Stimulated activated CD4-positive, alpha-beta T cell treated with anti-CD3 and anti-CD28 coated beads, Interleukin-15, amount 100 ng/mL, for 1 hour (primary cell): ENCODE results near the gene OR2AG2.
A peak's percentile ranks its signal among the peaks of the same experiment; 100 is the strongest.

Experiments used
- DNase-seq, 2 donors: peaks; one replicate each; pipeline ENCODE4 v3.0.0-alpha.2; 2020; ENCODE audit warnings: low read depth in 1 of 2, low spot score in 1 of 2

OR2AG2 gene

GRCh38 chr11:6742260-6742659 lies 29.5 kb downstream of the OR2AG2 start:
- DNase-seq, result no peak

- no peak for DNase-seq
These were observed 33.2 kb downstream of the OR2AG2 start for GRCh38 chr11:6738590-6738989.

GRCh38 chr11:6737872-6738466 lies 33.8 kb downstream of the OR2AG2 start:
- peak in 1 of 2 donors; percentile 27 for DNase-seq

GRCh38 chr11:6736495-6737121 lies 35.2 kb downstream of the OR2AG2 start:
- no peak for DNase-seq

GRCh38 chr11:6735306-6735705 lies 36.5 kb downstream of the OR2AG2 start:
- no peak for DNase-seq

- no peak for DNase-seq
These were observed 37.2 kb downstream of the OR2AG2 start for GRCh38 chr11:6734616-6735015.

- no peak for DNase-seq
These were observed 38.2 kb downstream of the OR2AG2 start for GRCh38 chr11:6733326-6734275.

GRCh38 chr11:6727971-6728760 lies 43.6 kb downstream of the OR2AG2 start:
- DNase-seq, result no peak

- DNase-seq, result no peak
These were observed 46.3 kb downstream of the OR2AG2 start for GRCh38 chr11:6725386-6725896.

- no peak for DNase-seq
These were observed 47.8 kb downstream of the OR2AG2 start for GRCh38 chr11:6724013-6724412.

GRCh38 chr11:6721343-6721742 lies 50.4 kb downstream of the OR2AG2 start:
- no peak for DNase-seq

GRCh38 chr11:6719576-6719975 lies 52.2 kb downstream of the OR2AG2 start:
- no peak for DNase-seq

GRCh38 chr11:6717426-6717825 lies 54.4 kb downstream of the OR2AG2 start:
- DNase-seq, result no peak
